NCI-H345 (cell line): ENCODE results near the gene NCOA5.
A peak's percentile ranks its signal among the peaks of the same experiment; 100 is the strongest.
"Not testable (repeated sequence)": the region's sequence is repeated elsewhere in the genome, so short reads cannot be mapped to it uniquely, and the experiment has no call there.

ENCODE experiments used
- DNase-seq: peaks from one replicate; lab custom pipeline; 2025; lab: John Stamatoyannopoulos, UW

NCOA5 gene

DNA sequence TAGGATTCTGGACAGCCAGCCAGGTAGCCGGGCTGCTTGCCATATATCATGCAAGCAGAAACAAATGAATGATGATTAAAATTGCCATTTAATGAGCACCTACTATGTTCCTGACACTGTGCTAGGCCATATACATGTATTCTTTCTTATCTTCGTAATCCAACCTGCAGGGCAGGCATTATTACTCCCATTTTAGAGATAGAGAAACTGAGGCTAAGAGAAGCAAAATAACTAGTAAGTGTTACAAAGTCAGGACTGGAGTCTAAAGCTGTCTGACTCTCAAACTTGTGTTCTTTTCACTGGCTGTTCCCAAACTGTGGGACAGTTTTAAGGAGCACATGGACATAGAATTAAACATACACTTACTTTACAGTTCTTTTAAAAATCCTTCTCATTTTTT lies 30.4 kb upstream of the NCOA5 start:
- no peak for DNase-seq

GRCh38 chr20:46119547-46119946 lies 29.8 kb upstream of the NCOA5 start:
- no peak for DNase-seq

- DNase-seq, result no peak
Measured at GRCh38 chr20:46119028-46119546, 29.3 kb upstream of the NCOA5 start.

DNA sequence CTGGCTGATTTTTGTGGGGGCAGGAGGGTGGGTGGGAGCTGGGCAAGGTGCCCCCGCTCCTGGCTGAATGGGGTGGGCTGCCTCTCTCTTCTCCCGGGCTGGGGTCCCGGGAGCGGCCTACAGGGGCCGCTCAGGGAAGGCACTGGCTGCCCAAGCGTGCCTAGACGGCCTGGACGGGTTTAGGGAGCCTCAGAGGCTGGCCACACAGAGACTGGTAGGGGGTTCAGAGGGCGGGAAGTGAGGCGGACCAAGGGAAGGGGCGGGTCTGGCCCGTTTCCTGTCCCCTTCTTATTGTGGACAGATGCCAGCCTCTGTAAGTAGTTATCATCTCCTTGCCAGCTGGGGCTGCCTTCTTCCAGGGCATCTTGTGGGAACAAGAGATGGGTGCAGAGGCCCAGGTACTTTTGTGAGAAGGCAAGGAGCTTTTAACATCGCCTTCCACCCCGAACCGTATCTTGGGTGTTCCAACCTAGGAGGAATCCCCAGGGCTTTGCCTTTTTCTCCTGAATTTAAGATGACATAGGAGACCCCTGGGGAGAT lies 28.8 kb upstream of the NCOA5 start:
- DNase-seq, result no peak

DNA sequence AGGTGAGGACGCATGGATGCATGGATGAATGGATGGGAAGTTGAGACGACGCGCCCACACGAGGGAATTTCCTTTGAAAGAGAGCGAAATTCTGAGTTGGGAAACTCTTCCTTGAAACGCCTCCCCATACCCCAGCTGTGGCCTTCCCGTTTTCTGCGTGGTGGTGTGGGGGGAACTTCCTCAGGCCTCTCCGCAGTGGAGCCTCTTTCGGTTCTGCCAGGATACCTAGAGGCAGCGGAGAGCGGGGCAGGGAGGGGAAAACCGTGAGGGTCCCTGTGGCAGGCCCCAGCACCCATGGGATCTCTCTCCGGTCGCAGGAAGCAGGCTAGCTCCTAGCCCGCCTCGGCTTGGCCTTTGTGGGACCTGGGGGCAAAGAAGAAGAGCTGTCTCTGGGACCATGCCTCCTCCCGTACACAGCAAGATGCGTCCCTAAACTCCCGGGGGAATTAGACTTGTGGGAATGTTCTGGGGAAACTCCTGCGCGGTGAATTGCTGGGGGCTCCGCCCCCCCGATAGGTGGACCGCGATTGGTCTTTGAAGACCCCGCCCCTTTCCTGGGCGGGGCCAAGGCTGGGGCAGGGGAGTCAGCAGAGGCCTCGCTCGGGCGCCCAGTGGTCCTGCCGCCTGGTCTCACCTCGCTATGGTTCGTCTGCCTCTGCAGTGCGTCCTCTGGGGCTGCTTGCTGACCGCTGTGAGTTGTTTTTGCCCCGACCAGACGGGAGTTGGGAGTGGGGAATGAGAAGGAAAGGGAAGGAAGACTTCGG lies 28.1 kb upstream of the NCOA5 start, which contains the start of gene CD40:
TSS of gene CD40 (plus strand) at position 611 of the 764 bp plus-strand sequence. CDS start at position 641, 30 bp downstream.
- peak; percentile 78 for DNase-seq

DNA sequence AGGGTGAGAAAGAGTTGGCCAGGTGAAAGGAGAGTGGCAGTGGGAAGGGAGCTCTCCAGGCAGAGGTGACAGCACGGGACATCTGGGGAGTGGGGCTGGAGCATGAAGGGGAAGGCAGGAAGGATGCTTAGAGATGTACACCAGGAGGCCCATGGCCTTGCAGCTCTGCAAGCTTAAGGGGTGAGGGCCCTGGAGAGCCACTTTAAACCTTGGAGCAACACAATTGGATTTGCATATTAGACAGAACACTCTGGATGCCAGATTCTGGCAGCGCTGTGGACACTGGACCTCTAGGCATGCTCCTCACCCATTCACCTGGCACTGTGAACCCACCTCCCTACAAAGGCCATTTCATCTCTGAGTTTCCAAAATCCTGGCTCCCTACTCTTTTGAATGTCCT lies 24.7 kb upstream of the NCOA5 start:
- no peak for DNase-seq

GRCh38 chr20:46113113-46113470 lies 23.3 kb upstream of the NCOA5 start:
- no peak for DNase-seq

- no peak for DNase-seq
Measured at GRCh38 chr20:46112430-46113112, 22.8 kb upstream of the NCOA5 start.

DNA sequence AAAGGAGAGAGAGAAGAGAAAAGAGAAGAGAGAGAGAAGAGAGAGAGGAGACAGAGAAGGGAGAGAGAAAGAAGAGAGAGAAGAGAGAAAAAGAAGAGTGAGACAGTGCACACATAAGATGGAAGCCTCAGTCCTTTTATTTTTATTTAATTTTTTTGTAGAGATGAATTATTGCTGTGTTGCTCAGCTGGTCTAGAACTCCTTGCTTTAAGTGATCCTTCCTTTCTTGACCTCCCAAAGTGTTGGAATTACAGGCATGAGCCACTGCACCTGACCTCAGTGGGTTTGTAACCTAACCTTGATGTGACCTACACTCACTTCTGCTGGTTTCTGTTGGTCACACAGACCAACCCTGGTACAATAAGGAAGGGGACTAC lies 22.1 kb upstream of the NCOA5 start:
- no peak for DNase-seq

- DNase-seq, result no peak
Measured at GRCh38 chr20:46111028-46111835, 21.5 kb upstream of the NCOA5 start.

GRCh38 chr20:46108976-46109375 lies 19.2 kb upstream of the NCOA5 start:
- no peak for DNase-seq

GRCh38 chr20:46108435-46108841 lies 18.7 kb upstream of the NCOA5 start:
- no peak for DNase-seq

- no peak for DNase-seq
Measured at GRCh38 chr20:46107061-46107460, 17.3 kb upstream of the NCOA5 start.

GRCh38 chr20:46104262-46104661 lies 14.5 kb upstream of the NCOA5 start:
- no peak for DNase-seq

DNA sequence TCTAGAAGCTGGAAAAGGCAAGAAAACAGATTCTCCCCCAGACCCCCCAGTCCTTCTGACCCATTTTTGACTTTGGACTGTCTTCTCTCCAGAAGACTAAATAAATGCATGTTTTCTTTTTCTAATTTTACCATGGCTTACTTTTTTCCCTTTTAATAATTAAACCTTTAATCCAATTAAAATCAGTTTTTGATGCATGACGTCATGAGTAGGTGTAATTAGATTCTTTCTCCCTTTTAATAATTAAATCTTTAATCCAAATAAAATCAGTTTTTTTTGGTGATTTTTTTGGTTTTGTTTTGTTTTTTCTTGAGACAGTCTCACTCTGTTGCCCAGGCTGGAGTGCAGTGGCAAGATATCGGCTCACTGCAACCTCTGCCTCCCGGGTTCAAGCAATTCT lies 13.2 kb upstream of the NCOA5 start:
- no peak for DNase-seq

DNA sequence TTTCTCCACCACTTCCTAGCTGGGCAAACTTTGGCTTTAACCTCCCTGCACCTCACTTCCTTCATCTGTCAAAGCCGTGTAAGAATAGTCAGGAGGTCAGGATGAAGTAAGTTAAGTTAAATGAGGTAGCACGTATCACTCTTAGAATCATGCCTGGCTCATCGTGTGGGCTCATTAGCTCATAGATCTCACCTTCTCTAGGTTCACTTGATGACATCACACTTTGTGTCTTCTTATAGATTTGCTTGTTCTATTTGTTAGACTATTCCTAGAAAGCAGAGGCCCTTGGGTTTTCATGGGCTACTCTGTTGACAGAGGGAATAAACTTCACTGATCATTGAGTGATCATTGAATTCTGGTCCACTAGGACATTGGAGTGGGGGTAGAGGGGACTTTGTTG lies 12.2 kb upstream of the NCOA5 start:
- DNase-seq, result no peak

DNA sequence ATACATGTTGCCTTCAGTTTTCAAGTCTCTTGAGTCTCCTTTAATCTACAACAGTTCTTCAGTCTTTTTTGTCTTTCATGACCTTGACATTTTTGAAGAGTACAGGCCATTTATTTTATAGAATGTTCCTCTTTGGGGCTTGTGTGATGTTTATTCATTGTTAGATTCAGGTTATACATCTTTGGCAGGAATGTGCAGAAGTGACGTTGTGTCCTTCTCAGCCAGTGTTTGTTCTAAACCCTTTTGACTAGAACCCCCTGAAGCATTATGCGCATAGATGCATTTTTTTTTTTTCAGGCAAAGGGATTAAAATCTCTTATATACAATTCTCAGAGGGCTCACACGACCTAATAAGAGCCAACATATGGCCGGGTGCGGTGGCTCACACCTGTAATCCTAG lies 11.2 kb upstream of the NCOA5 start:
- DNase-seq, result no peak

- not testable (repeated sequence) for DNase-seq
Measured at GRCh38 chr20:46100444-46100843, 10.7 kb upstream of the NCOA5 start.

DNA sequence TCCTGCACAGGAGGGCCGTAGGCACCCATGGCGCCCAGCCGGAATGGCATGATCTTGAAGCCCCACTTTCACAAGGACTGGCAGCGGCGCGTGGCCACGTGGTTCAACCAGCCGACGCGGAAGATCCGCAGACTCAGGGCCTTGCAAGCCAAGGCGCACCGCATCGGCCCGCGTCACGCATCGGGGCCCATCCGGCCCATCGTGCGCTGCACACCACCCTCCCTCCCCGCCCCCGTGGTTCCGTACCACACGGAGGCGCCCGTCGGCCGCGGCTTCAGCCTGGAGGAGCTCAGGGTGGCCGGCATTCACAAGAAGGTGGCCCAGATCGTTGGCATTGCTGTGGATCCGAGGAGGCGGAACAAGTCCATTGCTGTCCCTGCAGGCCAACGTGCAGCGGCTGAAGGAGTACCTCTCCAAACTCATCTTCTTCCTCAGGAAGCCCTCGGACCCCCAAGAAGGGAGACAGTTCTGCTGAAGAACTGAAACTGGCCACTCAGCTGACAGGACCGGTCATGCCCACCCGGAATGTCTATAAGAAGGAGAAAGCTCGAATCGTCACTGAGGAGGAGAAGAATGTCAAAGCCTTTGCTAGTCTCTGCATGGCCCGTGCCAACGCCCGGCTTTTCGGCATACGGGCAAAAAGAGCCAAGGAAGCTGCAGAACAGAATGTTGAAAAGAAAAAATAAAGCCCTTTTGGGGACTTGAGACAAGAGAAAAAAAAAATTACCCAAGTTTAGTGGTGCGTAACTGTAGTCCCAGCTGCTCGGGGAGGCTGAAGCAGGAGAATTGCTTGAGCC lies 9.9 kb upstream of the NCOA5 start:
- DNase-seq, result no peak

- no peak for DNase-seq
Measured at GRCh38 chr20:46093531-46093930, 3.8 kb upstream of the NCOA5 start.
